HG03342 (cell line): Measurements from ENCODE around the gene NBPF3.
"Not testable (repeated sequence)": the region's sequence is repeated elsewhere in the genome, so short reads cannot be mapped to it uniquely, and the experiment has no call there.

ENCODE experiments used
- ATAC-seq: cut with Tn5 transposase; IDR thresholded peaks from one replicate; pipeline ENCODE4 v1.9.1; 2021; ENCODE audit warnings: mild to moderate bottlenecking, moderate library complexity; ENCODE audit not compliant: unreplicated experiment

The NBPF3 gene

GRCh38 chr1:21517660-21518480, 77.9 kb downstream of the NBPF3 start:
- ATAC-seq: no peak

GRCh38 chr1:21518774-21519455, 79.0 kb downstream of the NBPF3 start:
- no peak for ATAC-seq

DNA sequence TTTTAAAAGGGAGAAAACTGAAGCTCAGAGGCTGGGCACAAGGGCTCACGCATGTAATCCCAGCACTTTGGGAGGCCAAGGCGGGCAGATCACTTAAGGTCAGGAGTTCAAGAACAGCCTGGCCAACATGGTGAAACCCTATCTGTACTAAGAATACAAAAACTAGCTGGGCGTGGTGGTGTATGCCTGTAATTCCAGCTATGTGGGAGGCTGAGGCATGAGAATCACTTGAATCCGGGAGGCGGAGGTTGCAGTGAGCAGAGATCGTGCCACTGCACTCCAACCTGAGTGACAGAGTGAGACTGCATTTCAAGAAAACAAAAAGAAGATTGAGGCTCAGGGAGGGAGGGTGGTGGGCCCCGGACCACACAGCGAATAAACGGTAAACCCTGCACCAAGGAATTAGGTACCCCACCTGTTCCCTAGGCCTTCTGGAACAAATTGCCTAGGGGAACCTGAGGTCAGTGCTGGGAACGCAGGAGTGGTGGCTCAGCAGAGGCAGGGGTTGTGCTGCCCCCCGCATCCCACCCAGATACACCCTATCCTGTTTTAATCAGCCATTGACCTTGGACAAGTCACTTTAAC, 79.6 kb downstream of the NBPF3 start:
- not testable (repeated sequence) for ATAC-seq

DNA sequence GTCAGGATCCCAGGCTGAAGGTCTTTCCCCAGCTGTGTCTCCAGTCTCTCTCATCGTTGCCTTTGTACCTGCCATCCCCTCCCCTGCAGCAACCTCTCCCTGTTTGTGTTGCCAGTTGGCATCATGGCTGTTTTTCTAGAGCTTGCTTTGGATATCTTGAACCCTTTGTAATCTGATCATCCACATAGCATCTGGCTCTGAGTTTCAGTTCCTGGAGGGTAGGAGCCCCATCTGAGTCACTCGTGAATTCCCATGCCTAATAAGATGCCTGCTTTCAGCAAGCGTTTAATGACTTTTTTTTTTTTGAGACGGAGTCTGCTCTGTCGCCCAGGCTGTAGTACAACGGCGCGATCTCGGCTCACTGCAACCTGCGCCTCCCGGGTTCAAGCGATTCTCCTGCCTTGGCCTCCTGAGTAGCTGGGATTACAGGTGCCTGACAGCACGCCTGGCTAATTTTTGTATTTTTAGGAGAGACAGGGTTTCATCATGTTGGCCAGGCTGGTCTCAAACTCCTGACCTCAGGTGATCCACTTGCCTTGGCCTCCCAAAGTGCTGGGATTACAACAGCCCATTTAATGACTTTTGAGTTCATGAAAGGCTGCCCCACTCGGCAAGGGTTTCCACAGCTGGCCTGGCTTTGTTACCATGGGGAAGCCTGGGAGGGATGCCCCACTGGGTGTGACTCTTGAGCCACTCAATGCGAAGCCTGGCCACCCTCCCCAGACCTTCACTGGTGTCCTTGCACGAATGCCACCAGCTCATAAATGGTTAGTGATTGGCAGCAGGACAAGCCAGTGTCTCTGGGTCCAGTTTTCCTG, 81.2 kb downstream of the NBPF3 start:
- ATAC-seq: no peak

DNA sequence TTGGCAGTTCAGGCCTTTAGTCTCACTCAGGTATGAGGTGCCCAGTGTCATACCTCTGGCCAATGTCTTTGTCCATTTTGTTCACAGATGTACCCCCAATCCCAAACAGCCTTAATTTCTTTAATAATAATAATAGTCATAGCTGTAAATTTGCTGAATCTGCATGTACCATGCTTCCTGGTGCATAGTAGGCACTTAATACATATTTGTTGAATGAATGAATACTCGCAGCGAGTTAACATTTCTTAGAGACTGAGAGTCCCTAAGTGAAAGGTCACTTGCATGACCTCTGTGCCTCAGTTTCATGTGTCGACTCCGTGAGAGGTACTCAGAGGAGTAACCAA, 81.8 kb downstream of the NBPF3 start:
- no peak for ATAC-seq

DNA sequence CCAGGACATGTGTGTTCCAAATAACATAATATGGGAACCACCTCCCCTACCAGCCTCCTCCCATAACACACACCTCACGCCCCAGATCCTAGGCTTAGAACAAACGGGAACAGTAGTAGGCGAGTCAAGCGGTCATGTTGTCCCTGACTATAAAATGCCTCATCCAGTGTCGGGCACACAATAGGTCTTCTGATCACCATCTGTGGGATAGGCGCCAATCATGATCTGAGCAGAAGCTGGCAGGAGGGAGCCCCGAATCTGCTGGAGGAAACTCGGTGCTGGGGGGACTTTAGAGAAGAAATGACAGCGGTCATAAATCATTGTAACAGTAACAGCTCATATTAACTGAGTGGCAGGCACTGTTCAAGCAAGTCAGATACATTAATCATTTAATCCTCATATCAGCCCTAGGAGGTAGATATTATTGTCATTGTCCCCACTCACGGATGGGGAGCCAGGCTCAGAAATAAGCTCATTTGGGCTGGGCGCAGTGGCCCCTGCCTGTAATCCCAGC, 82.6 kb downstream of the NBPF3 start:
- no peak for ATAC-seq

GRCh38 chr1:21523297-21523813, 83.4 kb downstream of the NBPF3 start:
- ATAC-seq: no peak

- no peak for ATAC-seq
Measured at GRCh38 chr1:21524220-21524619, 84.3 kb downstream of the NBPF3 start.

- no peak for ATAC-seq
Measured at GRCh38 chr1:21524686-21525339, 84.9 kb downstream of the NBPF3 start.

GRCh38 chr1:21525340-21525717, 85.4 kb downstream of the NBPF3 start:
- ATAC-seq: no peak

DNA sequence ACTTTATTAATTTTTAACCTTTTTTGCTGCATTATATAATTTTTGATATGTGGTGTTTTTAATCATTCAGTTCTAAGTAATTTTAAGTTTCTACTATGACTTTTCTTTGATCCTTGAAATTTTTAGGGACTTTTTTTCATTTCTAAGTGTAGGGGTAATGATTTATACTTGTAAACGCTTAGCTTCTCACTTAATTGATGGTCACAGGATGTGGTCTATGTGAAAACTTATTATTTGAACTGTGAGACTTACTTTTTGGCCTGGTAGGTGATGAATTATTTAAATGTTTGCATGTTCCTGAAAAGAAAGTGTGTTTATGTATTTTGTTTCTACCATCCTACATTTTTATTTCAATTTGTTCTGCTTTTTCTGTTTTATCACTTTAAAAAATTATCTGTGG, 86.5 kb downstream of the NBPF3 start:
- ATAC-seq: no peak

GRCh38 chr1:21530368-21531016, 90.6 kb downstream of the NBPF3 start:
- ATAC-seq: no peak

DNA sequence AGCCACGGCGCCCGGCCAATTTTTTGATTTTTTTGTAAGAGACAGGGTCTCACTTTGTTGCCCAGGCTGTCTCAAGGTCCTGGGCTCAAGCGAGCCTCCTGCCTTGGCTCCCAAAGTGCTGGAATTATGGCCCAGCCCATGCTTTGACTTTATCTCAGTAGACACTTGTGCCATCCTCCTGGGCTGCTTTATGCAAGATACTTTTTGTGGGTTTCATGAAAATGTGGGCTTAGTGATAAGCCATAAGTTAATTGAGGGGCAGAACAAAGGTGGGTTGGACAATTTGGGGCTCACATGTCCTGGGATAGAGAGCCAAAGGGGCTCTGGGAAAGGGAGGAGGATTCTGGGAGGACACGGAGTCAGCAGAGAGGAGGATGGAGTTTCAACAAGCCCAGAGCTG, 91.3 kb downstream of the NBPF3 start:
- ATAC-seq: no peak

- no peak for ATAC-seq
Measured at GRCh38 chr1:21532496-21532895, 92.6 kb downstream of the NBPF3 start.

- no peak for ATAC-seq
Measured at GRCh38 chr1:21532992-21533534, 93.1 kb downstream of the NBPF3 start.

GRCh38 chr1:21534146-21534545, 94.2 kb downstream of the NBPF3 start:
- ATAC-seq: no peak
